HT1080 (cell line): ENCODE results near the gene SETD1A. TPM values are rescaled to one million over a fixed set of nuclear protein-coding genes. Genes with fewer than 3 reads are reported as not detected.

Experiments
- DNase-seq: peaks from one replicate; pipeline ENCODE4 v3.0.0-alpha.2; 2015; ENCODE audit warnings: low read depth
- polyA plus RNA-seq, 2 experiments: library from polyadenylated mRNA; depleted of rRNA; stranded (reverse); fragments of >200 nt; gene quantifications; 2 replicates each; pipeline ENCODE4 v1.2.3, GENCODE V29; 2015
- total RNA-seq: library from RNA; depleted of rRNA; stranded (reverse); fragments of >200 nt; shearing (Covaris generic); gene quantifications from 2 replicates; pipeline ENCODE4 v1.2.3, GENCODE V29; 2014; rRNA removed

Gene SETD1A
- 3.1 and 5.3 TPM in 2 replicates for total RNA-seq
- polyA plus RNA-seq (2015; cell fraction: cytosol; rRNA removed): 11.8 and 13.1 TPM in 2 replicates
- 20.6 and 26.3 TPM in 2 replicates for polyA plus RNA-seq (2015; cell fraction: nucleus; rRNA removed)

DNA sequence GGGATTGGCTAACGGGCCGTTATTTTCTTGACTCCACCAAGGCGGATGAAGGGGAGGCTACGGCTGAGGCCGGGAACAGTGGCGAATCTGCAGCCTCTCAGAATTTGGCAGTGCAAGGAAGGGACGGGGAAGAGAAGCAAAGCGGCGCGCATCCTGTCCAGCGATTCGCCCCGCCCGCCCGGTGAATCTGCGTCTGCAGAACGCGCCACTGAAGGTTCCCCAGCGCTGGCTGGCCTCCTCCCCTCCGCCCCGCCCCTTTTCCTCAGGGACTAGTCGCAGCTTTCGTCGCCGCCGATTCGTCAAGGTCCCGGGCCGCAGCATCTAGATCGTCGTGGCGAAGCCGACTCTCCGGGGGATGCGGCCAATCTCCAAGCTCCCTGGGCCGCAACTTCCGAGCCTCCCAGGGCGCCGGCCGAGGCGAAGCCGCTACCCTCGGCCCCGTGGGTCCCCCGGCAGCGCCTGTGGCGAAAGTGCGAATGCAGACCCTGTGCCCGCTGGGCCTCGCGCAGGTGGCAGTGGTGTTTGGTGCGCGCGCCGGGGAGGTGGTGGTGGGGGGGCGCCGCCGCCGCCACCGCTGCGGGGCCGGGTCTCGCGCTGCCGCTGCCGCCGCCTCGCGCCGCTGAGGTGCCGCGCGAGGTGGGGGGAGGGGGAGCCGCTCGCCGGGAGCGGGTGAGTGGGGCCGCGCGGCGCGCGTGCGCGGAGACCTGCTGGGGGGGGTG, at the start of gene SETD1A:
TSS of gene SETD1A (plus strand) at position 299 of the 719 bp plus-strand sequence. CDS start 978 bp downstream, outside the sequence.
- DNase-seq: peak; percentile 91

DNA sequence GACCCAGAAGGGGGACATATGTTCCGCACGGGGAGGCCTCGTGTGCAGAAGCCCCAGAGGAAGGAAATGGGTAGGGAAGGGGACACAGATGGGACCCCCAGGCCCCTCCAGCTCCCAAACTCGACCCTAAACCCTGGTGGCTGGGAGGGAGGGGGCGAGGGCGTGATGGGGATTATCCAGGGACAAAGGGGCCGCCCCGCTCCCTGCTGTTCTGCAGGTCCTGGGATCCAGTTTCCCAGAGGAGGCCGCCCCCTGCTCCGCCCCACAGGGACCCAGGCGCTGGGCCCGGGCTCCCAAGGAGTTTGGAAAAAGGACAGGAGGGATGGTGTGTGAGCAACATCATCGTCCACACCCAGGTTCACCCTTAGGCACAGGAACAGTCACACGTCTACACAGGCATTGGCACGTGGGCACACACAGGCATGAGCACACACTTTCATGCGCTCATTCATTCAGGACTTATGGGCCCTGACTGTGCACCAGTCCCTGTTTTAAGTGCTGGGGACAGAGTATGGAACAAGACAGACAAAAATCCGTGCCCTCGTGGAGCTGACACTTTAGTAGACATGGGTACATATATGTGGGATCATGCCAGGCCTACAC, 47.0 kb upstream of the SETD1A start:
- DNase-seq: no peak

DNA sequence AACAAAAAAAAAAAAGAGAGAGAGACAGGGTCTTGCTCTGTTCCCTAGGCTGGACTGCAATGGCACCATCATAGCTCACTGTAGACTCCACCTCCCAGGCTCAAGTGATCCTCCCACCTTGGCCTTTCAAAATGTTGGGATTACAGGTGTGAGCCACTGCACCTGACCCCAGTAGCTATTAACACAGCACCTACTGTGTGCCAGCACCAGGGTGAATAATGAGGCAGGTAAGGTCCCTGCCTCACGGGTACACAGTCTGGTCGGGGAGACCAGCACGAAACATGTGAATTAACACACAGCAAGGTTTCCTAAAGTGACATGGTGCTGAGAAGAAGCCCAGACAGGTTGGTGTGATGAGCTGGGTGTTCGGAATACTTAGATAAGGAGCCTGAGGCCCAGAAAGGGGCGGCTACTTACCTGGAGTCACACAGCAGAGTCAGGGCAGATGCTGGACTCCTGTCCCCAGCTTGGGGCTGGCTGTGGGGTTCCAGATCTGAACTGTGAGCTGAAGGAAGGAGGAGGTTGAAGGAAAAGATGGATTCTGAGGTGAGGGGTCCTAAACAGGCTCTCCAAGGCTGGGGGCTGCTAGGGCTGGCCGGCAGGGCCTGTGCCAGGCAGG, 44.7 kb upstream of the SETD1A start:
- DNase-seq: no peak

DNA sequence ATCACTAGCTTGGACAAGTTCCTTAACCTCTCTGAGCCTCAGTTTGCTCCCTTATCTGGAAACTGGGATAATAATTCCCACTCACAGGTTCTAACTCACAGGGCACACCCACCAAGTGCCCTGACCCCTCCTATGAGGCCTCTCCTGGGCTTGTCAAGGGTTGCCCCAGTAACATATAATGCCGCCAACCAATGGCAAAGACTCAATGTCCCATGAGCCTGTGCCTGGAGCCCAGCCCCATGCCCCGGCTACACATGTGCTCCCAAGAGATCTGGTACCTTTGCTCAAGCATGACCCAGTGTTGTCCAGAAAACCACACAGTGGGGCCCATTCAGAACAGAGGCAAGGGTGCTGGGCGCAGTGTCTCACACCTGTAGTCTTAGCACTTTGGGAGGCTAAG, 42.7 kb upstream of the SETD1A start:
- DNase-seq: no peak

DNA sequence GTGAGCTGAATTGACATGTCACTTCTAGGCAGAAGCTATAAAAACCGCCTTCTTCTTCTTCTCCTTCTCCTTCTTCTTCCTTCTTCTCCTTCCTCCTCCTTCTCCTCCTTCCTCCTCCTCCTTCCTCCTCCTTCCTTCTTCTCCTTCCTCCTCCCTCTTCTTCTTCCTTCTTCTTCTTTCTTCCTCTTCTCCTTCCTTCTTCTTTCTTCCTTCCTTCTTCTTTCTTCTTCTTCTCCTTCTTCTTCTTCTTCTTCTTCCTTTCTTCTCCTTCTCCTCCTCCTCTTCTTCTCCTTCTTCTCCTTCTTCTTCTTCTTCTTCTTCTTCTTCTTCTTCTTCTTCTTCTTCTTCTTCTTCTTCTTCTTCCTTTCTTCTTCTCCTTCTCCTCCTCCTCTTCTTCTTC, 38.9 kb upstream of the SETD1A start:
- no peak for DNase-seq

DNA sequence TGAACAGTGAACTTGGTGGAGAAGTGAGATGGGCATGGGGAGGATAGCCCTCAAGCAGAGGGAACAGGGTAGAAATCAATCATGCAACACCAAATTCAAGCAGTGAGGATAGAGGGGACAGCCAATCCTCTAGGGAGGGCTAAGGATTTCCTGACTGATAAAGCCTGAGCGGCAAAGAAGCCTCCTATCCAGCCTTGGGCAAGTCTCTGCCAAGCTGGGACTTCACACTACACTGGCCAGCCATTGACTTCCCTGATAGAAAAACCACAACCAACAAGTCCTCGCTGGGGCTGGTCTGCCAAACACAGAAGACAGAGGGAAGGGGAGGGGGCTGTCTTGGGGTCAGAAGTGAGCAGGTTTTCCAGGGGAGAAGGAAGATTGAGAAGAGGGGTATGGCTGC, 36.7 kb upstream of the SETD1A start:
- no peak for DNase-seq

DNA sequence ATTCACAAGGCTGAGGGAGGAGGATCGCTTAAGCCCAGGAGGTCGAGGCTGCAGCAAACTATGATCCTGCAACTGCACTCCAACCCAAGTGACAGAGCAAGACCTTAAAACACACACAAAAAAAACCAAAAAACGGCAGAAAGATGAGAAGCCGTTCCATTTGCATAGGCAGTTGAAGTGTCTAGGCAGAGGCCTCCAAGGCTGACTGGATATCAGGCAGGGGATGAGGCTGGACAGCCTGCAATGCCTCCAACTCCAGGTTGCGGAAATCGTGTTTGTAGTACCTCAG, 36.2 kb upstream of the SETD1A start:
- DNase-seq: no peak

DNA sequence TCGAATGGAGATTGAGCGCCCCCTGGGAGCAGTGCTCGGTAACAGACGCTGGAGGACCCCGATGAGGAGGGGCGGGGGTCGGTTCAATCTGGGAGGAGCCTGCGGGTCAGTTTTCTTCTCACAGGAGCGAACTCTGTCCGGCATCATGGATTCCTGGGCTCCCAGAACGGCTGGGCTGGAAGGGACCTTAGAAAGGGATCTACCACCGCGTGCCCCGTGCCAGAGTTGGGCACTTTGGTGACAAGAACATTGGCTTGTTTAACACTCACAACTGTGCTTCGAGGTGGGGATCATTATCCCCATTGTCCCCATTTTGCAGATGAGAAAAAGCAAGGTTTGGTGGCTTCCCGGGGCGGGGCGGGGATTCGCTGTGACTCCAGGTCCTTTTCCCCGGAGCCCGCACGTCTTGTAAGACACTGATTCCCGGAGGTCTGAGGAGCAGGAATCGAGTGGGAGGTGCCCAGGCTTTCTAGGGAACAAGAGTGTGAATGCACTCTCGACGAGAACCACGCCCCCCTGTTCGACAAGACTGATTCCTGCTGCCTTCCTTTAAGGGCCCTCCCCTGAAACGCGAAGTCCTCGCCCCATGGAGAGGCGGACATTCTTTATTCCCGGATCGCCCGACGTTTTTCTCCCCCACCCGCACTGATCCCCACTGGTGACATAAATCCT, 35.7 kb upstream of the SETD1A start:
- DNase-seq: peak; percentile 71

DNA sequence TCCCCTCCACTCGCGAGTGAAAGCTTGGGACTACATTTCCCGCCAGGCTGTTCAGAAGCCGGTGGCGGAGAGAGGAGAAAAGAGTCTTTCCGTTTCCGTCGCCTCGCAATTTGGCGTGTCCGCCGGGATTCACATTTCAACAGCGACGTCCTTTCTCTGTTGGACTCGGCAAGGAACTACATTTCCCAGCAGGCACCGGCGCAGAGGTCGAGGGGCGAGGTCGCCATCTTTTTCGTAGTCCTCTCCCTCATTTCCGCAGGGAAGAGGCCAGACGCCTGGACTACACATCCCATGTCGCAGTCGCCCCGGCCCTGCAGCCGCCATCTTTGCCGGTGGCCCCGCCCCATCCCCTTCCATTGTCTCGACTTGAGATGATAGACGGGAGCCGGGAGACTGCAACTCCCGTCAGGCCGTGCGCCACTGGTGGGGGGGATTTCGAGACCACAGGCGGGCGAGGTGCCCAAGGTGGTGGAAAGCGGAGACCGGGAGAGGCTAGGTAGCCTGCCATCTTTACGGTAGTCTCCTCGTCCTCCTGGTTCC, 35.1 kb upstream of the SETD1A start:
- peak; percentile 100 for DNase-seq

DNA sequence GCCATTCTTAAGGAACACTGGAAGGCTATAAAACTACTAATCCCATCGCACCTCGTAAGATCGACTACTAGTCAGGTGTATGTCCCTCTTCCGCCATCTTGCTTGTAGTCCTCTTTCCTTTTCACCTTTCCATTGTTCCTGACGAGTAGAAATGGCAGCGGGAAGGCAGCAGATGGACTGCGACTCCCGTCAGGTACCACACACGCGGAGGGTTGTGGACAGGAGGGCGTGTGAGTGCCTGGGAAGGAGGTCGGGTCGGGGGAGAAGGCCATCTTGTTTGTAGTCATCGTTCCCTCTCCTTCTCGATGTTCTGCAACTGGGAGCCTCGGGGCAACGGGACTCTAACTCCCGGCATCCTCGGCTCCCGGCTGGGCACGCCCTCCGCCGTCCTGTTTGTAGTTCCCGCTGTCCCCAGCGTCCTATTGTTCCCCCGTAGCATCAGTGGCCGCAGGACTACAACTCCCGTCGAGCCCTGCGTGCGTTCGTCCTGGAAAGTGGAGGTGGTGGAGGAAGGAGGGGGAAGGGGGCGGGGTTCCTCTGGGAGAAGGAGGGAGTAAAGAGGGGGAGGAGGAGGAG, 34.5 kb upstream of the SETD1A start:
- DNase-seq: peak; percentile 100

DNA sequence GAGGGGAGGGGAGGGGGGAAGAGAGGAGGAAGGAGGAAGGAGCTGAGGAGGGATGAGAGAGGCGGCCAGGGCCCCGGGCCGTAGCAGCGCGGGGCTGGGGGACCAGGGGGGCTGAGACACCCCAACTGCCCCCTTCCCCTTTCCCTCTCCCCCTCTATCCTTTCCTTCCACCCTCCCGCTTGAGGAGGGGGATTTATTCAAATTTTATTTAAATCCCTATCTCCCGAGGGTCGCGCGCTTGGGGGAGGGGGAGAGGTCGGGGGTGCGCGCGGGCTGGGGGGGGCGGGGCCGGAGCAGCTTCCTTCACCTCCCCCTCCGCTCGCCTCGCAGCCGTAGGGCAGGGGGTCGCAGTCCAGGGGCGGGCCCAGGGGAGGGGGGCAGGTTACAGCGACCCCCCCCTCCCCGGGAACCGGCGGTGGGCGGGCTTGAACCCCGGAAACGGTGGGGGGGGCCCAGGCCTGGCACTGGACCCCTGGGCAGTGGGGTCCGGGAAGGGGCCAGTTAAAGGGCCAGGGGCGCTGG, 33.9 kb upstream of the SETD1A start, which contains the start of gene FBXL19:
TSS of gene FBXL19 (plus strand) at position 19 of the 522 bp plus-strand sequence. CDS start 2,183 bp downstream, outside the sequence.
- DNase-seq: no peak

DNA sequence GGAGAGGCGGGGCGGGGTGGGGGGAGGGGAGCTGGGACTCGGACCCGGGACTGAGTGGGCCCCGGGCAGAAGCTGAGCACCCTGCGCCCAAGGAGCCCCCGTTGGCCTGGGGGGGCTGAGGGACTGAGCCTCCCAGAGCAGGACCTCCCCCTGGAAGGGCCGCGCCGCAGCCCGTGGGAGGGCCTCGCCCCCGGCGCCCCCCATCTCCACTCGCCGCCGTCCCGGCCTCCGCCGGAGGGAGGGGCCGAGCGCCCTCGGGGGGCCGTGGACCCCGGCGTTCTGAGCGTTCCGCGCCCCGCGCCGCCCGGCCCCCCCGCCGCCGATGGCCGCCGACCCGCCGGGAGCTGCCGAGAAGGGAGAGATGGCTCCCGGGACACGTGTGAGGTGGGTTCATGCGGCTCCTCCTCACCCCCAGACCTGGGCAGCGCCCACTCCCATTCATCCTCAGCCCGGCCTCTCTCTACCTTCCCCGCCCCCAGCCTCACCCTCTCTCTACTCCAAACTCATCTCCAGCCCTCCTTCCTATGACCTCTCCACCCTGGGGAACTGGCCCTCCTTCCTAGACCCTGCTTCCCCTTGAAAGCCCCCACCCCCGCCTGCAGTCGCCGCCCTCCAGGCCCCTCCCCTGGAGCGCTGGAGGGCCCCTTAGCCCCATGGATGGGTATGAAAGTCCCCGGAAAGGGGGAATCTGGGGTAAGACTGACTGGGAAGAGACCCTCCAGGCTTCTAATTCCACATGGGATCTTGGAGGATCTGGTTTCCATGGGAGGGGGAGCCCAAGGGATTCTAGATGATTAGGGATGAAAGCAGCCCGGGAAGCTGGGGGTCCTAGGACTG, 33.3 kb upstream of the SETD1A start:
- DNase-seq: no peak

DNA sequence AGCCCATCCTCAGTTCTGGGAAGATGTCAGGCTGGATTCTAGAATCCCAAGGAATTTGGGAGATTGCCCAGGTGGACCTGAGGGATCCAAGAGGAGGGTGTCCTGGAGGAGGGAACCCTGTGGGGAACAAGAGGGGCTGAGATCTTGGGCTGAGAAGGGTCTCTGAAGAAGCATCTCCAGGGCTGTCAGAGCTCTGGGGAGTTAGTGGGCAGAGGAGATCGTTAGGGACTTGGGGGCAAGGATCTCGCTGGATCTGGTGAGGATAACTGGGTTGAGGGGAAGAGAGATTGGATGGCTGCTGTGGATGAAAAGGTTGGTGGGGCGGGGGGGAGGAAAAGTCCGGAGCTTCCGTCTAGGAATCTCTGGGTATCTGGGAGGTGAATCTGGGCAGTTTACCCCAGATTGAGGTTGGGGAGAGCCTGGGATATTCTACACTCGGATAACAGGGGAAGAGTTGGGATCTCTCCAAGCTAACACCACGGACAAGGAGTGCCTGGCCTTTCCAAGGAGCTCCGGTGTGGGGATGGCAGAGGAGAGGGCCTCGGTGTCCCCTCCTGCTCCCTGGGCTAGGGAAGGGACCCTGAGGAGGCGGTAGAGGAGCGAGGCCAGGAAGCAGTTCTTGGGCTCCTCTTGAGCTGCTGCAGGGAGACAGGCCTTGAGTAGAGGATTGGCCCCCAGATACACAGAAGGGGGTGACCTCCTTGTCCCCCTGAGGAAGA, 32.5 kb upstream of the SETD1A start:
- DNase-seq: no peak

DNA sequence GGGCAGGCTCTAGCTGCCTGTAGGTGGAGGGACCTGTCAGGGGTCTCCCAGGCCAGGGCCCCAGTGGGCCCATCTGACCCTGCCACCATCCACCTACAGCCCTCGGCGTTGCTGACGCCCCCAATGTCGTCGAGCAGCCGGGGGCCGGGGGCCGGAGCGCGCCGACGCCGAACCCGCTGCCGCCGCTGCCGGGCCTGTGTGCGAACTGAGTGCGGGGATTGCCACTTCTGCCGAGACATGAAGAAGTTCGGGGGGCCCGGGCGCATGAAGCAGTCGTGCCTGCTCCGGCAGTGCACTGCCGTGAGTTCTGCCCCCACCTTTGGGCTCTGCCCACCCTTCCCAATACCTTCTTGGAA, 31.9 kb upstream of the SETD1A start:
- no peak for DNase-seq

DNA sequence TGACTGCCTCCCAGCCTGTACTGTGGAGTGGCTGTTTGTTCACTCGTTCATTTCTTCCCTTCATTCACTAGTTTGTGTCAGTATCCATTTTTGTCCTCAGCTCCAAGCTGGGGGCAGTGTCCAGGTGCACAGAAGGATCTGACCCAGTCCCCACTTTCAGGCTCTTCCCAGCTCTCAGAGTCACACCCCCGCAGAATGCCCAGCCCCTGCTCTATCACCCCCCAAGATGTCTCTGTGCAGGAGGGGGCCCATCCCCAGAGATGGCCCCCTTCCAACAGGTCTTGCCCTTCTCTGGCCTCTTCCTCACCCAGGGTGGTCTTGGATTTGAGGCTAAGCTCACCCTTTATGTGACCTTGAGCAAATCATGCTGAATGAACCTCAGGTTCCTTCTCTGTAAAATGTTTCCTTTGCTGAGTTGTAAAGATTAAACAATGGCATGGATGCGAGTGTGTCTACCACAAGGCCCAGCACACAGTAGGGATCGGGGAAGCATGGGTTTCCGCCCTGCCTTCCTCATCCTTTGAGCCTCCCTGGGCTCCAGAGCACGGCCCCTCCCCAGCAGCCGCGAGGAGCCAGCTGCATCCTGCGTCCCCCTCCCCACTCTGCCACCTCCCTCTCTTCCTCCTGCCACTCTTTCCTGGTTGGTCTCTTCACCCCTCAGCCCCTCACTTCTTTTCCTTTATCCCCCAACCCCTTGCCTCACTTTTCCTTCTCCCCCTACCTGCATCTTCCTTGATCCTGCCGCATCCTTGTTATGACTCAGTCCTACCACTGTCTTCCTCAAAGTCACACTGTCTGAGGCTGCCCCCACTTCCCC, 31.4 kb upstream of the SETD1A start:
- DNase-seq: no peak

DNA sequence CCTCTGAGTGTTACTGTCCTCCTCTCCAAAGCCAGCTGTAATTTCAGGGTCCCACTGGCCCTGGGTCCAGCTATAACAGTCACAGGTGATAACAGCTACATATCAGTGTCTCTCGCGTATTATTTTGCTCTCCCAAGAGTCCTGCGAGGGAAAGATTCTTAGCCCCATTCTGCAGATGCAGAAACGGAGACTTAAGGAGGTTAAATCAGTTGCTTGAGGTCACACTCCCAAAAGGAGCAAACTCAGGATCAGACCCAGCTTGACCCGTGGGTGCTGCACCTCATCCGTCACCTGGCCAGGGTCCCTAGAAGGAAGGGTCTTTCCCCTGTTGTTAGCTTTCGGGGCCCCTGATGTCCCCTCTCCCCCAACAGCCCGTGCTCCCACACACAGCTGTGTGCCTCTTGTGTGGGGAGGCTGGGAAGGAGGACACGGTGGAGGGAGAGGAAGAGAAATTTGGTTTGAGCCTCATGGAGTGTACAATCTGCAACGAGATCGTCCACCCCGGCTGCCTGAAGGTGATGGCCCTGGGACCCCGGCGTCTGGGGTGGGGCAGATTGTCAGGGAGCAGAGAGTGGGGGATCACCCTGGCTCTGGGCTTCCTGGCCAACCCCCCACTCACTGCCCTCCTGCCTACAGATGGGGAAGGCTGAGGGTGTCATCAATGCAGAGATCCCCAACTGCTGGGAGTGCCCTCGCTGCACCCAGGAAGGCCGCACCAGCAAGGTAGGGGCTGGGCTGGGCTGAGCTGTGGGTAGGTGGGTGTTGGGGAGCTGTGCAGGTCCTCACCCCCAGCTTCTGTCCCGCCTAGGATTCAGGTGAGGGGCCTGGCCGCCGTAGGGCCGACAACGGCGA, 30.4 kb upstream of the SETD1A start:
- no peak for DNase-seq

DNA sequence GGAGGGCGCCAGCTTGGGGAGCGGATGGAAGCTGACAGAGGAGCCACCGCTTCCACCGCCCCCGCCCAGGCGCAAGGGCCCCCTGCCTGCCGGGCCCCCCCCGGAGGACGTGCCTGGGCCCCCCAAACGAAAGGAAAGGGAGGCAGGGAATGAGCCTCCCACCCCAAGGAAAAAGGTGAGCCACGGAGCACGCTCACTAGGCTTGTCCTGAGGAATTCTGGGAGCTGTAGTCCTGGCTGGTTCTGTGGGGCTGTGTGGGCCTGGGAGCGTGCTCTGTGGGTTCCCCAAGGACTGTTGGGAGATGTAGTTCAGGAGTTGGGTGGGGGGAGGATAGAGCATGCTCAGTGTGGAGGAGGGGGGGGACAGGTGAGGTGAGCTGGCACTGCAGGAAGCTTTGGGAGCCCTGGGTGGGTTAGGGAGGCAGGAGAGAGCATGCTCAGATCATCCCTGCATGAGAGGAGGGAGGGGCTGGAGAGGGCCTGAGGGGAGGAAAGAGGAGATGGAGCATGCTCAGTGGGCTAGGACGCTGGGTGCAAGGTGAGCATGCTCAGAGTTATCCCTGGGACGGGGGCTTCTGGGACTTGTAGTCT, 29.7 kb upstream of the SETD1A start:
- DNase-seq: peak; percentile 68
